K562 (cell line): ENCODE data around the gene CPEB1. TPM values are rescaled to one million over a fixed set of nuclear protein-coding genes. Genes with fewer than 3 reads are reported as not detected.

ENCODE experiments used
- DDX20 ChIP-seq: fragments of 450-650 bp; IDR thresholded peaks from 2 replicates; pipeline ENCODE4 v1.6.1; 2016; ENCODE audit warnings: missing genetic modification characterization, low read depth, mild to moderate bottlenecking, missing compliant biosample characterization, moderate library complexity
- ERF ChIP-seq: fragments of 450-650 bp; formaldehyde crosslinking; IDR thresholded peaks from 2 replicates; pipeline ENCODE4 v1.4.0; 2020; ENCODE audit warnings: mild to moderate bottlenecking, mixed read lengths
- FOXP1 ChIP-seq: sonication (generic); formaldehyde crosslinking; IDR thresholded peaks from 2 replicates; pipeline ENCODE4 v1.8.0; 2022; ENCODE audit warnings: mild to moderate bottlenecking, missing genetic modification reagents
- GTF2A2 ChIP-seq: IDR thresholded peaks from 2 replicates; pipeline ENCODE4 v1.6.1; 2016; ENCODE audit warnings: mild to moderate bottlenecking, missing genetic modification characterization, missing compliant biosample characterization
- HCFC1 ChIP-seq: IDR thresholded peaks from 2 replicates; pipeline ENCODE4 v1.6.1; 2012; ENCODE audit warnings: low read depth, low read length, improper control_type of control experiment
- HEY1 ChIP-seq: fragments of 250-450 bp; sonication (Bioruptor Pico); IDR thresholded peaks from 2 replicates; pipeline ENCODE4 v1.5.0; 2020; ENCODE audit warnings: mild to moderate bottlenecking, moderate library complexity, borderline replicate concordance
- ILF3 ChIP-seq: fragments of 450-650 bp; IDR thresholded peaks from 2 replicates; pipeline ENCODE4 v1.6.1; 2018; ENCODE audit warnings: antibody characterized with exemption, mild to moderate bottlenecking, moderate library complexity, borderline replicate concordance
- ILK ChIP-seq: fragments of 450-650 bp; IDR thresholded peaks from 2 replicates; pipeline ENCODE4 v1.6.1; 2016; ENCODE audit warnings: missing genetic modification characterization, low read depth, mild to moderate bottlenecking, missing compliant biosample characterization, moderate library complexity, borderline replicate concordance
- PML ChIP-seq: IDR thresholded peaks from 2 replicates; pipeline ENCODE4 v1.6.1; 2012; ENCODE audit warnings: low read length, inconsistent platforms
- PRPF4 ChIP-seq: fragments of 200-400 bp; formaldehyde crosslinking; IDR thresholded peaks from one replicate; pipeline ENCODE4 v1.6.1; 2017; ENCODE audit warnings: low read length, low read depth, mild to moderate bottlenecking; ENCODE audit not compliant: insufficient read depth, poor library complexity, severe bottlenecking
- STAT5A ChIP-seq: IDR thresholded peaks from 2 replicates; pipeline ENCODE4 v1.6.1; 2012; ENCODE audit warnings: low read length, inconsistent platforms, borderline replicate concordance
- TBL1XR1 ChIP-seq, 2 experiments: IDR thresholded peaks; 2 replicates each; pipeline ENCODE4 v1.6.1; 2012; ENCODE audit warnings: improper control_type of control experiment in 2 of 2, low read length in 2 of 2, mild to moderate bottlenecking in 1 of 2
- WHSC1 ChIP-seq: IDR thresholded peaks from one replicate; pipeline ENCODE4 v1.6.1; 2012; ENCODE audit warnings: low read length, control low read depth, inconsistent platforms
- ZBTB17 ChIP-seq: fragments of 450-650 bp; formaldehyde crosslinking; IDR thresholded peaks from 2 replicates; pipeline ENCODE4 v1.4.0; 2020; ENCODE audit warnings: mild to moderate bottlenecking
- ZKSCAN1 ChIP-seq: fragments of 150-350 bp; IDR thresholded peaks from 2 replicates; pipeline ENCODE4 v1.6.1; 2016; ENCODE audit warnings: low read depth, low read length
- ZNF121 ChIP-seq: sonication (generic); formaldehyde crosslinking; conservative IDR thresholded peaks from 2 replicates; pipeline ENCODE4 v1.8.0; 2022; ENCODE audit warnings: missing genetic modification reagents
- ZNF217 ChIP-seq: sonication (generic); formaldehyde crosslinking; IDR thresholded peaks from 2 replicates; pipeline ENCODE4 v1.8.0; 2022; ENCODE audit warnings: mild to moderate bottlenecking, missing genetic modification reagents
- ZNF41 ChIP-seq: fragments of 250-450 bp; sonication (Bioruptor Pico); conservative IDR thresholded peaks from 2 replicates; pipeline ENCODE4 v1.4.0; 2020; ENCODE audit warnings: mild to moderate bottlenecking
- ZNF436 ChIP-seq: fragments of 250-450, 450-650 bp; sonication (Bioruptor Pico); formaldehyde crosslinking; IDR thresholded peaks from 2 replicates; pipeline ENCODE4 v1.7.0; 2020; ENCODE audit warnings: mild to moderate bottlenecking
- ZNF695 ChIP-seq: fragments of 450-650 bp; formaldehyde crosslinking; IDR thresholded peaks from 2 replicates; pipeline ENCODE4 v1.4.0; 2020; ENCODE audit warnings: mild to moderate bottlenecking, moderate library complexity
- ZNF696 ChIP-seq: fragments of 250-450 bp; sonication (Bioruptor Pico); conservative IDR thresholded peaks from 2 replicates; pipeline ENCODE4 v1.4.0; 2020; ENCODE audit warnings: mild to moderate bottlenecking, moderate library complexity
- ZNF707 ChIP-seq: fragments of 250-450 bp; sonication (Bioruptor Pico); conservative IDR thresholded peaks from 2 replicates; pipeline ENCODE4 v1.8.0; 2022; ENCODE audit warnings: inconsistent platforms, mild to moderate bottlenecking, moderate library complexity
- polyA plus RNA-seq, 8 experiments: library from polyadenylated mRNA; depleted of rRNA in 4 of 8; stranded (reverse) in 5 of 8; unstranded in 3 of 8; fragments of >200 nt; fragmentation: Nextera tagmentation in 2 of 8; fragmentation: Illumina TruSeq in 1 of 8; extraction: Ambion mirVana in 2 of 8; extraction: Trizol in 1 of 8; gene quantifications; 2 replicates each; pipeline versions ENCODE4 v1.2.1 to v1.2.3, GENCODE V29; 2011 to 2014; ENCODE audit warnings: inconsistent platforms in 1 of 8, missing spikeins in 1 of 8
- total RNA-seq, 7 experiments: library from RNA; depleted of rRNA in 6 of 7; stranded (reverse); fragments of >200 nt in 6 of 7; fragmentation: Illumina TruSeq in 2 of 7; extraction: Trizol in 2 of 7; gene quantifications; 2 replicates each; pipeline versions ENCODE4 v1.2.1 to v1.2.3, GENCODE V29; 2011 to 2021; ENCODE audit warnings: low replicate concordance in 1 of 7
- TF ChIP-seq, protein P1 (sequence below): sonication (generic); formaldehyde crosslinking; IDR thresholded peaks from 2 replicates; pipeline ENCODE4 v1.8.1; 2023; ENCODE audit warnings: mild to moderate bottlenecking, missing genetic modification reagents, moderate library complexity
- TF ChIP-seq, protein P2 (sequence below): IDR thresholded peaks from 2 replicates; pipeline ENCODE4 v1.6.1; 2011; ENCODE audit warnings: borderline replicate concordance, low read depth, mild to moderate bottlenecking, moderate library complexity, low read length; ENCODE audit not compliant: insufficient read depth, poor library complexity, severe bottlenecking
- TF ChIP-seq, protein P3 (sequence below): fragments of 450-650 bp; formaldehyde crosslinking; IDR thresholded peaks from 2 replicates; pipeline ENCODE4 v1.4.0; 2022; ENCODE audit warnings: missing genetic modification characterization

The CPEB1 gene
- total and polyA plus RNA-seq, 9 of the 15 experiments (the other 6 are each of a cell fraction or from before 2014, with no cell fraction given), result 2.2 to 13.4 (median 9.7) TPM

DNA sequence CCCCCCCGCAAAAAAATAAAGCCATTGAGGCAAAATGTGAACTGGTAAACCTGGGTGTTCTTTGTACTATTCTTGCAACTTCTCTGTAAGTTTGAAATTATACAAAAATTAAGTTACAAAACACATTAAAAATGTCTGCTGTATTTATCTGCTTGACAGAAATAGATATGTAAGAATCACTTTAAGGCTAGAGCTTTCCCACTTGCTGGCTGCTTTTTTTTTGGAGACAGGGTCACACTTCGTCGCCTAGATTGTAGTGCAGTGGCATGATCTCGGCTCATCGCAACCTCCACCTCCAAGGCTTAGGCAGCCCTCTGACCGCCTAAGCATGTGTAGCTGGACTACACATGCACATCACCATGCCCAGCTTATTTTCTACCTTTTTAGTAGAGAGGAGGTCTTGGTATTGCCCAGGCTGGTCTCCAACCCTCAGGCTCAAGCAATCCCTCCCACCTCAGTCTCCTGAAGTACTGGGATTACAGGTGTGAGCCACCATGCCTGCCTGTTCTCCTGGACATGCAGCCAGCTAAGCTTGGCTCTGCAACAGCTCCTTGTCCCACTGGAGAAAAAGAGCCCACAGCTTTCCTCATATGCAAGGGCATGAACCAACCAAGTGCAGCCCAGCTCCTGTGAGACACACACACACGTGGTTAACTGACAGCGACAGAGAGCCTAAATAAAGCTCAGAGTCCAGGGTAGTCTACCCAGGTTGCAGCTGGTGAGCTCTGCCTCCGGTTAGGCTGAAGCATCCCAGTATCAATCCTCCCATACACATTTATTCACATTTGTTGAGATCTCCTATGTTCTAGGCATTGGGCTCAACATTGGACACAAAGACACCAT lies 111.4 kb downstream of the CPEB1 start (continued):
- TF ChIP-seq ZBTB17 (CRISPR knock-in tag) (0 out of 2 replicates have a peak, but pooled peaks have one; percentile 33), ZKSCAN1 (no peak), DDX20 (no peak), PML (peak; percentile 75), ZNF41 (CRISPR knock-in tag) (0 out of 2 replicates have a peak, but pooled peaks have one; percentile 42), ZNF121 (CRISPR knock-in tag) (no peak), STAT5A (no peak), ZNF696 (CRISPR knock-in tag) (no peak), PRPF4 (no peak), ZNF695 (CRISPR knock-in tag) (no peak), ZNF217 (CRISPR knock-in tag) (no peak), ZNF707 (CRISPR knock-in tag) (no peak), HEY1 (CRISPR knock-in tag) (no peak), GTF2A2 (tag) (no peak), ILF3 (0 out of 2 replicates have a peak, but pooled peaks have one; percentile 5), HCFC1 (no peak), ILK (no peak), ZNF436 (CRISPR knock-in tag) (no peak), TBL1XR1 (IDR thresholded peaks at IDR 0.05; ENCODE audit: low read length in 2 of 2) (no peak), WHSC1 (no peak), FOXP1 (CRISPR knock-in tag) (no peak), ERF (peak; percentile 78)
- TF ChIP-seq, protein P1, sequence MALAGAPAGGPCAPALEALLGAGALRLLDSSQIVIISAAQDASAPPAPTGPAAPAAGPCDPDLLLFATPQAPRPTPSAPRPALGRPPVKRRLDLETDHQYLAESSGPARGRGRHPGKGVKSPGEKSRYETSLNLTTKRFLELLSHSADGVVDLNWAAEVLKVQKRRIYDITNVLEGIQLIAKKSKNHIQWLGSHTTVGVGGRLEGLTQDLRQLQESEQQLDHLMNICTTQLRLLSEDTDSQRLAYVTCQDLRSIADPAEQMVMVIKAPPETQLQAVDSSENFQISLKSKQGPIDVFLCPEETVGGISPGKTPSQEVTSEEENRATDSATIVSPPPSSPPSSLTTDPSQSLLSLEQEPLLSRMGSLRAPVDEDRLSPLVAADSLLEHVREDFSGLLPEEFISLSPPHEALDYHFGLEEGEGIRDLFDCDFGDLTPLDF, result no peak
- TF ChIP-seq, protein P2, sequence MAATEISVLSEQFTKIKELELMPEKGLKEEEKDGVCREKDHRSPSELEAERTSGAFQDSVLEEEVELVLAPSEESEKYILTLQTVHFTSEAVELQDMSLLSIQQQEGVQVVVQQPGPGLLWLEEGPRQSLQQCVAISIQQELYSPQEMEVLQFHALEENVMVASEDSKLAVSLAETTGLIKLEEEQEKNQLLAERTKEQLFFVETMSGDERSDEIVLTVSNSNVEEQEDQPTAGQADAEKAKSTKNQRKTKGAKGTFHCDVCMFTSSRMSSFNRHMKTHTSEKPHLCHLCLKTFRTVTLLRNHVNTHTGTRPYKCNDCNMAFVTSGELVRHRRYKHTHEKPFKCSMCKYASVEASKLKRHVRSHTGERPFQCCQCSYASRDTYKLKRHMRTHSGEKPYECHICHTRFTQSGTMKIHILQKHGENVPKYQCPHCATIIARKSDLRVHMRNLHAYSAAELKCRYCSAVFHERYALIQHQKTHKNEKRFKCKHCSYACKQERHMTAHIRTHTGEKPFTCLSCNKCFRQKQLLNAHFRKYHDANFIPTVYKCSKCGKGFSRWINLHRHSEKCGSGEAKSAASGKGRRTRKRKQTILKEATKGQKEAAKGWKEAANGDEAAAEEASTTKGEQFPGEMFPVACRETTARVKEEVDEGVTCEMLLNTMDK, result no peak
- TF ChIP-seq, protein P3, sequence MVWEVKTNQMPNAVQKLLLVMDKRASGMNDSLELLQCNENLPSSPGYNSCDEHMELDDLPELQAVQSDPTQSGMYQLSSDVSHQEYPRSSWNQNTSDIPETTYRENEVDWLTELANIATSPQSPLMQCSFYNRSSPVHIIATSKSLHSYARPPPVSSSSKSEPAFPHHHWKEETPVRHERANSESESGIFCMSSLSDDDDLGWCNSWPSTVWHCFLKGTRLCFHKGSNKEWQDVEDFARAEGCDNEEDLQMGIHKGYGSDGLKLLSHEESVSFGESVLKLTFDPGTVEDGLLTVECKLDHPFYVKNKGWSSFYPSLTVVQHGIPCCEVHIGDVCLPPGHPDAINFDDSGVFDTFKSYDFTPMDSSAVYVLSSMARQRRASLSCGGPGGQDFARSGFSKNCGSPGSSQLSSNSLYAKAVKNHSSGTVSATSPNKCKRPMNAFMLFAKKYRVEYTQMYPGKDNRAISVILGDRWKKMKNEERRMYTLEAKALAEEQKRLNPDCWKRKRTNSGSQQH (CRISPR knock-in tag), result 0 out of 2 replicates have a peak, but pooled peaks have one; percentile 21
